GM19372 (cell line): ENCODE data around the gene CR2.
A peak's percentile ranks its signal among the peaks of the same experiment; 100 is the strongest.
"Not testable (repeated sequence)": the region's sequence is repeated elsewhere in the genome, so short reads cannot be mapped to it uniquely, and the experiment has no call there.

Experiments
- ATAC-seq: cut with Tn5 transposase; IDR thresholded peaks from one replicate; pipeline ENCODE4 v1.9.1; 2021; ENCODE audit warnings: mild to moderate bottlenecking, low read depth, moderate library complexity; ENCODE audit not compliant: unreplicated experiment

Gene CR2

DNA sequence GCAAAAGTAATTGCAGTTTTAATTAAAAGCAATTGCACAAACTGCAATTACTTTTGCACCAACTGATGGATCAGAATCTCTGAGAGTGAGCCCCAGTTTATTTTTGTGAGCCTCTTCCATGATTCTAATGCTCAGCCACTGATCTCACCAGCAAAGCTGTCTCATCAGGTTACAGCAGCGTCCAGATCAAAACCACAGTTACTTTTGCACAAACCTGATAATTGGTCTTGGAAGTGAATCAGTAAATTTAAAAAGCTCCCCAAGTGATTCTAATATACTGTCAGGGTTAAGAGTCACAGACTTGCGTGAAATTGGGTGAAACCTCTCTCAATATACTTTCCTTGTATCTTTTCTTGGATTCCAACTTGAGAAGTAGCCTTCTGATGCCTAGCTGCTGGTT, 13.5 kb upstream of the CR2 start:
- no peak for ATAC-seq

DNA sequence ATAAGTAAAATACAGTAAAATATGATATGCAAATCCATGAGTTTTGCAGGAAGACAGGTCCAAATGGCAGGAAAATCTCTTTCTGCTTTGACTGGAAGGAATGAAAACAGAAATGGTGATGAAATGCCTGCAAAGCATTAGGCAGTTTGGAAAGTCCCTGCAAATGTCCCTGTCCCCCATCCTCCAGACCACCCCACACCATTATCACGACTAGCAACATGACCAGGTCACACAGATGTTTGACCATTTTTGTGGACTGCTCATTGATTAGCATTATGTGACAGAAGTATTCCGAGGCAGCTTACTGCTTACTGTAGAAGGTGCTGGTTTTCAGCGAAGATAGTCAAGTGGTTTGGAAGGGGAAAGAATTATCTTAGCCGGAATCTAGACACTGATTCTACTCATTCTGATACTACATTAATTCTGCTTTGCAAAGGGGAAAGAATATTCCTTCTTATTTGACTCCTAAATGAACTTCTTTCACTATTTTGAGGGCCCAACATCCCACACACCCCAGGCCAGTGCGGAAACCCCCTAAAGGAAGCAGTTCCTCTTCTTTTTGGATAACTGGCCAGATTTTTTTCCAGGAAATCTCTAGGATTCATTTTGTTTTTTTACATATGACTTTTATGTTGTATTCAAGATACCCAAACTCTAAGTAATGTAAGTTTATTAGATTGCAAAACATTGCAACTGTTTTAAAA, 9.5 kb upstream of the CR2 start:
- no peak for ATAC-seq

DNA sequence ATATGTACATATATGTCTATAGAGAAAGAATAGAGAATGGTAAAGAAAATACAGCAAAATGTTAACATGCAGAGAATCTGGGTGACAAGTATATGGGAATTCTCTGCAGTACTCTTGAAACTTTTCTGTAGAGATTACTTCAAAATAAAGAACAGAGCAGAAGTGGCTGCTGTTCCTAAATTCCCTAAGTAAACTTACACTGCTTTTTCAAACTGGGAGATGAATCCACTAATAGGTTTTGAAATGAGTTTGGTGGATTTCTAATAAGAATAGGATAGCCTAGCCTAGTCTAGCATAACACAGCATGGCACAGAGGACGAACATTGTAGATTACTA, 450 bp upstream of the CR2 start:
- ATAC-seq = no peak

DNA sequence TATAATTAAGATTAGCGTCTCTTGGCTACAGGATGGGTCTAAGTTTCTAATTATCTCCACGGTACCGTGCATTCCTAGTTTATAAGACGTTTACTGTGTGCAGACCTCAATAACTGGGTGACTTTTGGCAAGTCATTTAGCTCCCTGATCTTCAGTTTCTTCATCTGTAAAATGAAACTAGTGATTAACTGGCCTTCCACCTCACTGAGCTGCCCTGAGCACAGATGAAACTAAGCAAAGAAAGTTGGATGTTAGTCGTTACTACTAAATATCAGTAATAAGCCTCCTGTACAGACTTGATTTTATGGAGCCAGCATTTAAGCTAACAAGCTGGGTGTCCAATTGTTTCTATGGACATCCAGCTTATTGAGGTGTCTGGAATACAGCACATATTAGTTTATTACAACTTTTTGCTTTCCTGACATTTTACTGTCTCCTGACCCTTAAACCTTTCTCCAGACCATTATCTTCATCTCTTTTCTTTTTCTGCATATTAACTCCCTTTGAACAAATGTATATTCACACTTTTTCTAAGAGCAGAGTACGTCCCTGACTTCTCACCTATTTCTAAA, 1.1 kb downstream of the CR2 start:
- no peak for ATAC-seq

DNA sequence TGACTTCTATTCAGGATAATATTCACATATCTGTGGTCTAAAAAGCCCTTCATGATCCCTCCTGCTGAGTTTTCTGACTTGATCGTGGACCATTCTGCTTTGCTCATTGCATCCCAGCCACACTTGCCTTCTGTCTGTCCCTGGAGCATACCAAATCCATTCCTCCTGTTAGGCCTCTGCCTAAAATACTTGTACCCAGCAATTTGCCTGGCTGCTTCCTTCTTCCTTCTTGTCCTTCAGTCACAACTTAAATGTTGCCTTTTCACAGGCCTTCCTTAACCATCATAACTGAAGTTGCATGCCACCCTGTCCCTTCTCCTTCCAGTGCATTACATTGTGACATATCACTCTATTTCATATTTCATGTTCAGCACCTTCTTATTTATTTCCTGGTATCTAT, 4.3 kb downstream of the CR2 start:
- ATAC-seq = no peak

DNA sequence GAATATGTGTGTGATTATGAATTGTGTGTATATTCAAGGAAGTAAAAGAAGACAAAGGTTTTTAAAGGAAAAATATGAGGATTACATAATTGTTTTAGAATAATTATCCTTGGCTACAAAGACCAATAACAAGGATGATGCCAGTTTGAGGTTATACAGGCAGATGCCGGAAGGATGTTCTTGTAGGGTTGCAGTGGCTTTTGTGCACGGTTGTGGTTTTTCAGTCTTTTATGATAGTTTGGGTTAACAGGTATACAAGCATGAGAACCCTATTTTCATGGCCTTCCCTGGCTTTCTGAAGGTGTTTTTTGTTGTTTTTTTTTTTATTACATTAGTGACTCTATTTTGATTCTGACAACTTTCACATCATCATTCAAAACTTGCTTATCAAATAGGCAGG, 4.9 kb downstream of the CR2 start:
- no peak for ATAC-seq

DNA sequence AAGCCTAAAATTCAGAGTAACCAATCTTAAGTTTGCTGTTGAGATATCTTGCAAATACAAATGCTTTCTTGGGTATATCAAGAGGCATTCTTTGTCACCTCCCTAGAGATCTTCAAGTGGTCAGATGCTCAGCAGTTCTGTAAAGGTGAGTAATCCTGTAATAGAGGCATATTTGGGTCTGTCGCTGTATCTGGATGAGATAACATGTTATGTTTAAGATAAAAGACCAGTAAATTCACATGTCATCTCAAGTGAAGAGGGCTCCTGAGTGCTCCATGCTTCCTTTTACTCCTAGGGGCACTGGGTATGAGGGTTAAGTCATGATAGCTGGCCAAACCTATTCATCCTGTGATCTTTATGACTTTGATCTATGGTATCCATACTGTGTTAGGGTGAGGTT, 7.5 kb downstream of the CR2 start:
- no peak for ATAC-seq

DNA sequence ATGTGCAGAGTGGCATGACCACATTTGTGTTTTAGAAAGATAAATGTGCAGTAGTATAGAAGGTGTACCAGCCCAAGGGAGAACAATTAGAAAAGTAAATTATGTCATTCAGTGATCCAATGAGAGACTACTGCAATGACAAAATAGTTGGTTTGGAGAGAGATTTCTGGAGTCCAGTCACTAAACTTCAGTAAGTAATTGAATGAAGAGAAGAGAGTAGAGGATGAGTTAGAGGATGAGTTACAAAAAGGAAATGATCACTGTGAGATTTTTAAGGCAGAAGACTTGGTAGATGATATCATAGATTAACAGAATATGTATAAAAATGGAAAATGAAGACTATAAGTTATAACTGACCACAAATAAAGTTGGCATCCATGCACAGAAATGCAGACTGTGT, 8.4 kb downstream of the CR2 start:
- no peak for ATAC-seq

DNA sequence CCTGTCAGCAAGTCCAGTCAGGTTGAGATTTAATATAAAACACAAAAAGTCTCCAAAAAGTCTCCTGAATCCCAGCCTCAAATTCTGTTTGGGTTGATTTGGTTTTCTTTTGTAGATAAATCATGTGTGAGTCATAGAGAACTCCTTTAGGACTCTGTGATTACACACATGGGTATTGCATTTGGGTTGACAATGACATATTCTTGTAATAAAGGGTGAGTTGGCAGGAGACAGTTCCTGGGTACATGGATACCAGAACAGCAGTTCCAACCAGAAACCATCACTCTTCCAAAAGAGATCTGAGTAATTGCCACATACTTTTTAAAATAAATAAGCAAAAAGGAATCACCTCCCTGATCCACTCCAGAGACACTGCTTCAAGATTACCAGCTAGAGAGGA, 8.9 kb downstream of the CR2 start:
- ATAC-seq = no peak

DNA sequence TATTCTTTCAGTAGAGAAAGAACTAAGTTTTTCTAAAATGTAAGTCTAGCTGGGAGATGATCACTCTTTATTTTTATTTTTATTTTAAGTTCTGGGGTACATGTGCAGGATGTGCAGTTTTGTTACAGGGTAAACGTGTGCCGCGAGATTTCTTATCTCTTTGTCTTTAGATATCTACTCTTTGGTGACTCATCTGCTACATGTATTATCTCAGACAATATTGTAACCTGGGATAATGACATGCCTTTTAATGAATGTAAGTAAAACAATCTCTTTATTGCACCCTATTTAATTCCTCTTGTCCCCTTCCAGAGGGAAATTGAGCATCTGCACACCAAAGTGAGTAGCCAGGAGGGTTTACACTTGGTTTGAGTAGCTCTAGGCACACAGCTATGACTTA, 9.4 kb downstream of the CR2 start:
- ATAC-seq = no peak

DNA sequence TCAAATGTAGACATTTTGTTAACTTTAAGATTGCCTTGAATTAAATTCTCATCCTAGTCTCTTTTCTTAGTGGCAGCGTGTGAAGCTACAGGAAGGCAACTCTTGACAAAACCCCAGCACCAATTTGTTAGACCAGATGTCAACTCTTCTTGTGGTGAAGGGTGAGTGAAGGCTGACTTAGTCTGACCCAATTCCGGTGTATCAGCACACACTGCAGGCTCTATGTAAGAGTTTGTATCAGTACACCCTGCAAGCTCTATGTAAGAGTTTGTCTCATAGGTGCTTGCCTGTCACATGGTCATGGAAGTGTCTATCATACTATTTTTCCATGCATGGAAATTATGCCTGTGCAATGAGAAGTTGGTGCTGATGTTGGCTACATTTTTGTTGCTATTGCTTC, 16.8 kb downstream of the CR2 start:
- no peak for ATAC-seq

DNA sequence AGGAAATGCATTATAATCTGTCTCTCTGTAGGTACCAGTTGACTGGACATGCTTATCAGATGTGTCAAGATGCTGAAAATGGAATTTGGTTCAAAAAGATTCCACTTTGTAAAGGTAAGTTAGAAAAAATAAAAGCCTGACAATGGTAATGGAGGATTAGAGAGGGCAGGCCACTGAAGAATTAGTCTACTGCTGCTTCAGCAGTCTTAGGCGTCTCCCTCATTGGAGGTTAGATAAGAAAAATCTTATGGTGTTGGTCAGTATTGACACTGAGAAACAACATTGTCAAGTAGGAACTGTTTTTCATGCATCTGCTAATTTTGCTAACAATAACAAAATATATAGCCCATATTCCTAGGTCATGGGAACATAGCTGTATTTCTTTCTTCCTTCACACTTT, 20.1 kb downstream of the CR2 start:
- ATAC-seq = no peak

DNA sequence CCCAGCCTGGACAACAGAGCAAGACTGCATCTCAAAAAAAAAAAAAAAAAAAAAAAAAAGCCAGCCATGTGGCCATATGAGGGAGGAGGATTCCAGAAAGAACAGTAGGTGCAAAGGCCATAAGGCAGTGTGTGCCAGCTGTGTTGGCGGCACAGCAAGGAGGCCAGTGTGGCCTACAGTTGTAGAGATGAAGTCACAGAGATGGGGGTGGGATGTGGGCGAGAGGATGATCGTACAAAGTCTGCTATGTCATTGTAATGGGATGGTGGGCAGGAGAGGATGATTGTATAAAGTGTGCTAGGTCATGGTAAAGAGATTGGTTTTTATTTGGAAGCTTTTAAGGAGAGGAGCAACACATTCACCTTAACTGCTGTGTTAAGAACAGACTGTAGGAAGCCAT, 32.1 kb downstream of the CR2 start:
- ATAC-seq = no peak

DNA sequence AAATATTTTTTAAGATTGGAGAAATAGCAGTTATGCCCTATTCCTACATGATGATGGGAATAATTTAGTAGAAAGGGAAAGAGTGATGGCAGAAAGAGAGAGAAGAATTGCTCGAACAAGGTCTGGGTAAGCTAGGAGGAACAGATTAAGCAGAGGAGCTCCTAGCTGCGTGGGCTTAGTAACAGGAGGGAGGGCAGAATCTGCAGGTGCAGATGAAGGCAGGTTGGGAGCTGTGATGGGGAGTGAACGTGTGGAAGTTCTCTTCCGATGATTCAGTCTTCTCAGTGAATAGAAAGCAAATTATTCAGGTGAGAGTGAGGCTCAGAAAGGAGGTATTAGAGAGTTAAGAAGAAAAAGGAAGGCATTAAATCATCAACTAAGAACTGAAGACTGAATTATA, 33.5 kb downstream of the CR2 start:
- no peak for ATAC-seq

DNA sequence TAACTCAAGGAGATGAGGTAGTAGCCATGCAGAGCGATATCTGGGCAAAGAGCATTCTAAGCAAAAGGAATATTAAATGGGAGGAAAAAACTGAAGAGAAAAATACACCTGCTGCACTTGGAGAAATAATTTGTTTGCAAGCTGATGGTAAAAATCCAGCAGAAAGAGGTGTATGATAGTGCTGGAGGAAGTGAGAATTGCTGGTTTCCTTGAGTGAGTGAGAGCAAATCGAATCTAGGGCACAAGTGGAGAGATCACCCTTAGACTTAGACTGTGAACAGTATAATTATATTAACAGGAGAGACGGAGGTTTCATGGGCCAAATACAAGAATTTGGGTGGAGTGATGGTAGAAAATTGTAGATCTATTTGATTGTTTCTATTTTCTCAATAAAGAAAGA, 39.1 kb downstream of the CR2 start:
- ATAC-seq = no peak

DNA sequence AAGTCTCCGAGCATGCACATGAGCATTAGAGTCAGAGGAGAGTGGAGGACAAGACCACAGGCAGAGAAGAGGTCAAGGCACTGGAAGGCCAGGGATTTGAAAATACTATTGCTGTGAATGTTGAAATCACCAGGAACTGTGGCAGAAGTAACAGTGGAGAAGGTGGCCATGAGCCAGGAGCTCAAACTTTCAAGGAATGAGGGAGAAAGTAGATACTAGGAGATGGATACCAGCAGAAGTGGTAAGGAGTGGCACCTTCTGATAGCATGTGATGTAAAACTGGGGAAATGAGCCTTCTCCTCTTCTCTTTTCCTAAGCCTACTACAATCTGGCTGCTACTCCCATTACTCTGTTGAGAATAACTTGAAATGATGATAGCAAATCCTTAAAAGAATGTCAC, 40.0 kb downstream of the CR2 start:
- ATAC-seq = no peak

DNA sequence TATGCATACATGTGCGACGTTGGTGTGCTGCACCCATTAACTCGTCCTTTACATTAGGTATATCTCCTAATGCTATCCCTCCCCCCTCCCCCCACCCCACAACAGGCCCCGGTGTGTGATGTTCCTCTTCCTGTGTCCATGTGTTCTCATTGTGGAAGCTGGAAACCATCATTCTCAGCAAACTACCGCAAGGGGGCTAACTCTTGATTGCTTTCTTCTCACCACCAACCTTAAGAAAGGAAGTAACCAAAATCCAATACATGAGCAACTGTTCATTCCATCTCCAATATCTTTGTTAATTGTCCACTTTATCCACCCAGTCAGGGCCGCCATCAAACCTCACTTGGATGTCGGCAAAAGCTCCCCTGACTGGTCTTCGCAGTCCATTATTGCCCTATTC, 41.2 kb downstream of the CR2 start:
- not testable (repeated sequence) for ATAC-seq

DNA sequence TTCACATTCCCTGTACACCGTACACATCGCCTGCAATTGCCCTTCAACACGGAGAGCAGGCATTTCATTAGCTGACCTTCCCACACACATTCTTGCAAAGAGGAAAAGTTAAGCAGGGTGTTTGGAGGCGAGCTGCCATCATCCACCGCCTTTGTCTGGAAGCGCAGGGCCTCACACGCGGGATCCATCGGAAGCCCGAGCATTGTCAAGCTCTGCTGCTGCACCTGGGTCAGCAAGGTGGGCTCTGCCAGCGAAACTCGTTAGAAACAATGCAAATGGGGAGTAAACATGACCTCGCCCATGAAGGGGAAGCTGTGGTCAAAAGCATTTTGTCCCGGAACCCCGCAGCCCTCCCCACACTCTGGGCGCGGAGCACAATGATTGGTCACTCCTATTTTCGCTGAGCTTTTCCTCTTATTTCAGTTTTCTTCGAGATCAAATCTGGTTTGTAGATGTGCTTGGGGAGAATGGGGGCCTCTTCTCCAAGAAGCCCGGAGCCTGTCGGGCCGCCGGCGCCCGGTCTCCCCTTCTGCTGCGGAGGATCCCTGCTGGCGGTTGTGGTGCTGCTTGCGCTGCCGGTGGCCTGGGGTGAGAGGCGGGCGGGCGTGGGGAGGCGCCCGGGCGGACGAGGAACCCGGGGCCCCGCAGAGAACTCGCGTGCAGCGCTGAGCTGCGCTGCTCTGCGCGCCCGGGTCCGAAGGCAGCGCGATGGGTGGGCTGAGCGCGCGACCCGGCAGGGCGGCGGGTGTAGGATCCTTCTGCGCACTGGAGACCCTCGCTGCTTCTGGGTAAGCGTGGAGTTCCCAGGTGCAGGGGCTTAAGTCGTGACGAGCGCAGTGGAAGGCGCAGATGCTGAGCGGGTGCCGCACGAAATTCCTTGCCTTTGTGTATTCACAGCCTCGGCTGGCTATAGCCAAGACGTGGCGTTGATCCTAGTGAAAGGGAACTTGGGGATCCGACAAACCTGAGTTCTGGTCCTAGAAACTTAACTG, 42.0 kb downstream of the CR2 start, which contains the start of gene CR1:
Gene CR1, plus strand, starts transcription at position 357 of the 992 bp plus-strand sequence. Its CDS starts 111 bp downstream, at position 468.
- ATAC-seq = peak; percentile 53

DNA sequence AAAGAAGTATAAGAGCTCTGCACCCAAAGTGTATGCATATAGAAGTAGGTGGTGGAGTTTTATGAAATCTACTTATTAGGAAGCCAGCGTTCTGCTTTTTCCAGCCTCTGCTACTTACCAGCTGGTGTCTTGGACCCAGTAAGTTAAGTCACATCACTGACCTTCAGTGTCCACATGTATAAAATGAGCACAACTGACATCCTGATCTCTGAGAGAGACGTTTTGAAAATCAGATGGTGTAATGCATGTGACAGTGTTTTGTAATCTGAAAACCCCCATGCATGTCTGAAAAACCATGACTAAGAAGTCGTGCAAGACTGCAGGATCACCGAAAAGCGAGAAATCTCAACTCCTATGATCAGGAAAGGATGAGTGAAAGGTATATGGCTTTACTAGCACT, 43.8 kb downstream of the CR2 start:
- ATAC-seq = no peak

DNA sequence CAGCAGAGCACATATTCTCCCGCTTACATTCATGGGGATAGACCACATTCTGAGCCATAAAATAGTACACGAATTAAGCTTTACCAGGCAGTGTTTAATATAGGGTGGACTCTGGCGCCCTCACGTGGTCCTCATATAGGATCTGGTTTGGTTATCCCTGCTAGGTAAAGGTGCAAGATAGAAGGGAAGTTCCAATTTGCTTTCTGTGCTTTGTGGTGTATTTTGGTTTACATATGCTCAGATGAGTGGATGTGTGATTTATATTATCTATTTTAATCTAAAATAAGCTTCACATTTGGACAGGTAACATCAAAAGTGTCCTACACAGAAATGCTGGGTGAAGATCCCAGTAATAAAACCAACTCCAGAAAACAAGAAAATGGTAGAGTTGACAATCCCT, 45.4 kb downstream of the CR2 start:
- ATAC-seq = no peak

DNA sequence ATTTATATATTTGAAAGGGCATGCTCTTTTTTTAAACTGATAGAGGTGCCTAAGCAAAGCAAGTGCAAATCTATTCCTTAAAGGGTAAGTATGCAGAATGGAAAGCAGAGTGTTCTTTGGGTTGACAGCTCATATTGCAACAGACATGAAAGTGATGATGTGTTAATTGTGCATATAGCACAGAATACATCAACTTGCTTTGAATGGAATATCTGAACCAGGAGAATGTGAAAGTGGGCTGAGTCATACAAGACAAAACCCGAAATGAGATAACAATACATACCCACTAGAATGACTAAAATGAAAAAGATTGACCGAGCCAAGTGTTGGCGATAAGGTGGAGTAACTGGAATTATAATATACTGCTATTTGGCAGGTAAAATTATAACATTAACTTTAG, 46.2 kb downstream of the CR2 start:
- no peak for ATAC-seq

DNA sequence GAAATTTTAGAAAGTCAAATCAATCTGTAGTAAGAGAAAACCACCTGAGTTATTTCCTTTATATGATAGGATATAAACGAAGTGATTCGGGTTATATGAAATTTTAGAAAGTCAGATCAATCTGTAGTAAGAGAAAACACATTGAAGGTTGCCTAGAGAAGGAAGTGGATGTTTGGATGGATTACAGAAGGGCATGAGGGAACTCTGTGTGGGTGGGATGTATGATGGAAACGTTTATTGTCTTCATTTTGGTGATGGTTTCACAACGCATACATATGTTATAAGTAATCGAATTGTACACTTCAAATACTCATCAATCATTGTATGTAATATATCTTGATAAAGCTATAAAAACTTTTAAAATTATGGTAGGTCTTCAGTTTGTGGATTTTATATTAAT, 46.9 kb downstream of the CR2 start:
- ATAC-seq = no peak
